ENCODE results near the gene RAB42. TPM values are rescaled to one million over a fixed set of nuclear protein-coding genes. Genes with fewer than 3 reads are reported as not detected.

The RAB42 gene
- total and polyA plus RNA-seq, 10 of the 15 experiments (the other 5 are each of a cell fraction or from before 2014, with no cell fraction given): 0.16 to 4.5 (median 0.49) TPM

- TF ChIP-seq E4F1 (IDR thresholded peaks at IDR 0.05; ENCODE audit: borderline replicate concordance, partially characterized antibody): no peak
- no peak for TF ChIP-seq WRNIP1 (IDR thresholded peaks at IDR 0.05; ENCODE audit: borderline replicate concordance, low read depth, low read length)
- no peak for TF ChIP-seq FOS (IDR thresholded peaks at IDR 0.05; ENCODE audit: borderline replicate concordance, extremely low read depth, insufficient read length)
- TF ChIP-seq BCLAF1 (IDR thresholded peaks at IDR 0.05): no peak
- no peak for TF ChIP-seq CHD1 (IDR thresholded peaks at IDR 0.05; ENCODE audit: low read depth, low read length)
- TF ChIP-seq YBX1 (IDR thresholded peaks at IDR 0.05): no peak
- TF ChIP-seq ZNF274 (IDR thresholded peaks at IDR 0.05; ENCODE audit: insufficient read depth, insufficient read length): no peak
- TF ChIP-seq PRDM15 (CRISPR knock-in tag; IDR thresholded peaks at IDR 0.05): no peak
- TF ChIP-seq POLR2A (IDR thresholded peaks at IDR 0.05; ENCODE audit: low read depth, low read length): no peak
- TF ChIP-seq NR2F1 (conservative IDR thresholded peaks at IDR 0.05): 0 out of 2 replicates have a peak, but pooled peaks have one; percentile 45
- TF ChIP-seq CHD2 (IDR thresholded peaks at IDR 0.05; ENCODE audit: borderline replicate concordance, low read depth, low read length): no peak
- TF ChIP-seq ZBTB4 (CRISPR knock-in tag; IDR thresholded peaks at IDR 0.05): no peak
- no peak for TF ChIP-seq PBX3 (IDR thresholded peaks at IDR 0.05; ENCODE audit: insufficient replicate concordance, low read depth, low read length)
- no peak for TF ChIP-seq BRCA1 (IDR thresholded peaks at IDR 0.05; ENCODE audit: low read depth, low read length)
- peak; percentile 34; the same call in 1 of the 2 replicates for TF ChIP-seq IRF4 (IDR thresholded peaks at IDR 0.05; ENCODE audit: low read depth, low read length)
Observed at GRCh38 chr1:28601696-28602095, 9.6 kb downstream of the RAB42 start (continued).

All from GM12878 (cell line).